CD4-positive, alpha-beta T cell treated with Interleukin-4 for 1 hour (primary cell): ENCODE data around the gene MAP3K1.
"Not testable (repeated sequence)": the region's sequence is repeated elsewhere in the genome, so short reads cannot be mapped to it uniquely, and the experiment has no call there.

Experiments
- DNase-seq, 2 donors: peaks; one replicate each; pipeline ENCODE4 v3.0.0-alpha.2; 2020 to 2022

Gene MAP3K1

DNA sequence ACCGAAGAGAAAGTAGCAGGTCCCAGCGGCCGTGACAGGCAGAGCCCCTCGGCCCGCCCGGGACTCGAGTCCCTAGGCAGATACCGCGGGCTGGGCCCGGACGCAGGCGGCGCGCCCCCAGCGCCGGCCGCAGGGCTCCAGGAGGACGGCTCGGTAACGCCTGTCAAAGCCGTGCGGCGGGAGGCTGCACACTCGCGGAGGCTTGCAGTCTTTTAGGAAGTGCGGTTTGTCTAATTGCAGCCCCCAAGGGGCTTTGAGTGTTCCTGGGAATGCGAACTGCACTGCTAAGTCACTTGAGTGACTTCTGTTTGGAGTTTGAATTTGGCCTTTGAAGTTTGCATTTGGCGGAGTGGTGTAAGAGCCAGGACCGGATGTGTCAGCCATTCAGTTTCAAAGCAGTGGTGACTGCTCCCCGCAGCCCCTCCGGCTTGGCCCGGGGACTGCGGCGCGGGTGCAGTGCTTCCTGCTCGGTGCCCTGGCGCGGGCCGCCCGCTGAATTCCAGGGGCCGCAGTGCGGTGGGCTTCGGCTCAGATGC lies 1.3 kb downstream of the MAP3K1 start:
- DNase-seq = peak; percentile 52 to 68

DNA sequence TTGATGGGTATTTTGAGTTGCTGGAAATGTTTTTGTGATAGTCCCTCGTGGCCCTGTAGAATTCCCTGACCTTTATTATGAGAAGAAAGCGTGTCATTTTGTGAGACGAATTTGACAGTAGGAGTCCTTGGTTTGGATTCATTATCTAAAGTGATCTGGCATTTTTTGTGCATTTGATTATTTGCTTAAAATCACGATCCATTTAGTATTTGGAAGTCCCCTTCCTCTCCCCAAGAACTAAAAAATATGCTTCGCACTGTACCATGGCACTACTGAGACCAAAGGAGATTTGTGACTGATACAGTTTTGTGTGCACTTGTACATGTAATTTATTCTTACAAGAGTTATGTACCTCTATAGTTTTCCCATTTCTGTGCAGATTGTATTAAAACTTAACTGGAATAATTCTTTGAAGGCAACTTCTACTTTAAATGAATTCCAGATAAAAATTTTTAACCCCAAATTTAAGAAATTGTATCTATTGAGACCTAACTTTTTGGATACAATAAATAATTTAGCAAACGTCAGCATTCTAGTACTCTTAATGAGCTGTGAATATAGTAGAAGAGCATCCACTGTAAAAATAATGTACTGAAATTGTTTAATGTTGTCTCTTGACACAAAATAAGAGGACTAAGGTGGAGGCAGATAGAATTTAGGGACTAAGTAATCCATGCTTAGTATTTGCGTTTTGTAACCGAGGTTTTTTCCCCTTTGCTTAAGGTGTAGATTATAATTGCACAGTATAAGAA lies 2.1 kb downstream of the MAP3K1 start:
- DNase-seq = peak in 1 of 2 donors; percentile 52

DNA sequence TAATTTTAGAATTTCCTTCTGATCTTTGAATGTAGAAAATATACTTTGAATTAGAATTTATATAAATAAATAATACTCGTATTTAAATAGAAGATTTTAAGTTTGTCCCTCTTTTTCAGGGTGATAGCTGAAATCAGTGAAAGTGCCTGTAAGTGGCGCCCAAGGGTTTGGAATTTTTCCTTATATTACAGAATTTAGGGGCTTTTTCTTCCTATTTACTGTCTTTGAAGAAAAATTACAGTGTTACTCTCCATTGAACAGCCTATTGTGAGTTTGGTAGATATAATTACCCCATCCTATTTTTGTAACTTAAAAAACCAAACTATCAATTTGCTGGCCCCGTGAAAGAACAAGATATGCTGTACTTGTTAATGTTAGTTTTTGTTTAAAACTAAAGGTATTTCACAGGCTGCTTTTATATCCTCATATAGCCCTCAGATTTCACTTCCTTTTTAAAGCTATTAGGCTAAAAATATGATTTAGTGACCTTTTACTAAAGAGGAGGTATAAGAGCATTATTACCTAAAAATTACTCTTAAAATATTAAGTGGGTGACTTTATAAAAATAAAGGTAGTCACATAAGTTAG lies 3.2 kb downstream of the MAP3K1 start:
- peak in 1 of 2 donors; percentile 39 for DNase-seq

- DNase-seq = no peak
Measured at GRCh38 chr5:56819060-56819881, 3.9 kb downstream of the MAP3K1 start.

DNA sequence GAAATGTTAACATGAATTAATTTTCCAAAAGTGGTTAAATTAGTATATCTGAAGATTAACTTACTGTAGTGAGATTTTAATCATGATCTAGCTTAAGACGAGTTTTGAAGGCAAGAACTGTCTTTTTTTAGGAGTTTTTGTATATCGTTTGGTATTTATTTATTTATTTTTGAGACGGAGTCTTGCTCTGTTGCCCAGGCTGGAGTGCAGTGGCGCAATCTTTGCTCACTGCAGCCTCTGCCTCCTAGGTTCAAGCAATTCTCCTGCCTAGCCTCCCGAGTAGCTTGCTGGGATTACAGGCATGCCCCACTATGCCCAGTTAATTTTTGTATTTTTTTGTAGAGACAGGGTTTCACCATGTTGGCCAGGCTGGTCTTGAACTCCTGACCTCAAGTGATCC lies 6.5 kb downstream of the MAP3K1 start:
- not testable (repeated sequence) for DNase-seq

DNA sequence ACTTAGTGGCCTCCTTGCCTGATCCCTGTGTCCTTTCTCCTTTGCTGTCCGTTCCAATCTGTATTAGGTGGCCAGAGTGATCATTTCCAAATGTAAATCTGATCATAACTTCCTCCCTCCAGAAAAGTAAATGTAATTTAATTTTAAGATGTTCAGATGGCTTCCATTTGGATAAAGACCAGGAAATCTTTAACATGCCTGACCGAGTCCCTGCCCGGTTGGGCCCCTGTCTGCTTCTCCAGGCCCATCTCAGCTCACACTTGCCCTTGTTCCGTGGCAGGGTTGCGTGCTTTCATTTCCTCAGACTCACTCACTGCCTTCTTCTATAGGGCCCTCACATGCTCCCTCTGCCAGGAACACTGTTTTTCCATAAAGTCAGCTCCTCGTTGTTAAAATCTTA lies 7.6 kb downstream of the MAP3K1 start:
- no peak for DNase-seq

- no peak for DNase-seq
Measured at GRCh38 chr5:56824019-56824418, 8.7 kb downstream of the MAP3K1 start.

GRCh38 chr5:56825222-56825824 lies 10.0 kb downstream of the MAP3K1 start:
- DNase-seq = no peak

DNA sequence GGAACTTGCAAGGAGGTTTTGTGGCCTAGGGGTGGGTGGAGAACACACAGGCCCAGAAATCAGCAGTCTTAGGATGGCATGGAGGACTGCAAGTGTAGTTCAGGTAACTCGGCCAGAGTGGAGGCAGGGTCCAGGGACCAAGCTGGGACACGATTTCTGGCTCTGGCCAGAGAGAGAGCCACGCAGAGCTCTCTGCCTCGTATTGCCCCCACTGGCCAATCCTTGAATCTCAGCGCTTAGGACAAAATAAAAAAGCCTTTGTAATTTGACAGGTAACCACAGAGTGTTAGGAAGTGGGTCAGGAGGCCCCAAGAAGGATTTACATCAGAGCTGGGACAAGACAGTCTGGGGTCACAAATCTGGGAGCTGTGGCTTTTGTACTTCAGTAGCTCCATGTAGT lies 11.7 kb downstream of the MAP3K1 start:
- DNase-seq = peak in 1 of 2 donors; percentile 33

DNA sequence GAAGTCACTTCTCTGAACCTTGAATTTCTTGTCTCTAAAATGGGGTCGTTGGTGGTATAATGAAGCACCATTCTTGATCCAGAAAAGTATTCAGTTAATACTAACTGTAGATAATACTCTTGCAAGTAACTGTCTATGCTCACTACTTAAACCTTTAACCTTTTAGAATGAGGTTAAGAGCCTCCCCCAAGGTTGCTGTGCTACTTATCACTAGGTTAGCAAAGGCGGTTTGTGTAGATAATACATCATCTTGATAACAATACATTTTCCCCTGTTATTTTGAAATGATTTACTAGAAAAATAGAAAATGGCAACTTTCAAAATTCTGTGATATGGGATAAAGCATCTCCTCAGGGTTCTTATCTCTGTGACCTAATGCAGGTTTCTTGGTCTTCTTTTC lies 12.6 kb downstream of the MAP3K1 start:
- no peak for DNase-seq

- peak; percentile 60 to 71 for DNase-seq
Measured at GRCh38 chr5:56829137-56829908, 14.0 kb downstream of the MAP3K1 start.

DNA sequence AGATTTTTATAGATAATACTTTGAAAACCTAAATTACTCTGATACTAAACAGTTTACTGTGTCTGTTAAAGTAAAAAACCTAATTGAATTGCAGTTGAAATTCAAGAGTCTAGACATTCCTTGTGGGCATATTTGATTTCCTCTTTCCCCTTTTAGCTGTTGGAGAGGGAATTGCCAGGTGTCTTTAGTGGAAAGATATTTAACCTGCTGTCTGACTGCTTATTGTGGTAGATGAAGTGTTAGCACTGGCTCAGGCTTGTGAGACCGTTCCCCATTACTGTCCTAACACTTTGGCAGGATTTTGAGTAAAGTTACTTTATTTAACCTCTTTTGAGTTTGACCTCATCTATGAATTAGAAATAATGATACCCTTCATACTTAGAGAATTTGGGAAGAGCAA lies 16.4 kb downstream of the MAP3K1 start:
- no peak for DNase-seq

- no peak for DNase-seq
Measured at GRCh38 chr5:56833325-56833724, 18.0 kb downstream of the MAP3K1 start.

DNA sequence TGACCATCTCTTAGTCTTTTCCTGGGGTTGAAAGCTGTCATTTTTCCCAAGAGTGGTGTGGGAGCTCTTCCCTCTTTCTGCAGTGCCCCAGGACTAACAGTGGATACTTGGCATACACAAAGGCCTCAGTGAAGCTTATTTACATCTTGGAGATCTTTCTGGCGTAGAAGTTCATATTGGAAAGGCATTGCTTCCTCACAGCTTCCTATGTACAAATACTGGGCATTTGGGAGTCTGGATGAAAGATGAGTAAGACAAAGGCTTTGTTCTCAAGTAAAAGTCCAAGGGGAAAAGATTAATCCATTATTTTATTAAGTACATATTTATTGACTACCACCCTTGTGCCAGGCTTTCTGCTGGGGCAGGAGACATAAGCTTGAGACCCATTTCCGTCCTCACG lies 22.0 kb downstream of the MAP3K1 start:
- DNase-seq = no peak

- no peak for DNase-seq
Measured at GRCh38 chr5:56837956-56838355, 22.6 kb downstream of the MAP3K1 start.

DNA sequence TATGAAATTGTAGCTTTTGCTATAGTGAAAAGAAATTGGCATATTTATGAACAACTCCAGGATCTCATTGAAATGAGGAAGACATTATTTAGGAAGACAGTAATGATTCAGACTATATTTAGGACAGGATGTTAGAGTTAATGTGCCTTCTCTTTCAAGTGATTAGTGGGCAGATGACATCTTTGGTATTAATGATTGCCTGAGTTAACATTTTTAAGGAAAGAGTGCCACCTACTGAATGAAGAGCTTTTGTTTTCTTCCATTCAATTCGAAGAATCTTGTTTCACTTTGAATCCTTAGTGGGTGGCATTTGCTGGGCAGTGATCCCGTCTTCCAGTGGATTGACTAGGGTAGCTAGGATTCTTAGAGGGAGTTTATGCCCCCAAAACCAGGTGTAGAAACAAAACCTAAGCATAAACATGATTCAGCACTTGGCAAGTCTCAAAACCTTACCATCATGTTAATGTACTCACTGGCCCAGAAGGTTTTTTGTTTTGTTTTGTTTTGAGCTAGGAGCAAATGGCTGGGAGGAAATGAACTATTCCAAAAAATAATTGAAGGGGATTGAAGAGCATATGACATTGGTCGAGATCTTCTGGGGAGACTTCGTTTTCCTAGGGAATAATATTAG lies 23.2 kb downstream of the MAP3K1 start:
- peak in 1 of 2 donors; percentile 74 for DNase-seq

- no peak for DNase-seq
Measured at GRCh38 chr5:56839062-56839461, 23.7 kb downstream of the MAP3K1 start.

DNA sequence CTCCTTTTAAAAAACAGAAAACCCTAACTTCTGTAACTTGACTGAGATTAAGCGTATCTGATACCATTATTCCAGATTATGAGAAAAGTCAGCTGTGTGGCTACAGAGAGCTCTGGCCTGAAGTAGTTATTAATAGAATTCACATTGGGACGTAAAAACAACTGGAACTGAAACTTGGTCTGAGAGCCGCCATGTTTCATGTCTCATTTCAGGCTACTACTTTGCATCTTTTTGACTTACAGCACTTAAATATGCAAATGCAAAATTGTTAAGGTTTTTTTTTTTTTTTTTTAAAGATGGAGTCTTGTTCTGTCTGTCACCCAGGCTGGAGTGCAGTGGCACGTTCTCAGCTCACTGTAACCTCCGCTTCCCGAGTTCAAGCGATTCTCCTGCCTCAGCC lies 25.2 kb downstream of the MAP3K1 start:
- no peak for DNase-seq

- DNase-seq = no peak
Measured at GRCh38 chr5:56845277-56845676, 29.9 kb downstream of the MAP3K1 start.

DNA sequence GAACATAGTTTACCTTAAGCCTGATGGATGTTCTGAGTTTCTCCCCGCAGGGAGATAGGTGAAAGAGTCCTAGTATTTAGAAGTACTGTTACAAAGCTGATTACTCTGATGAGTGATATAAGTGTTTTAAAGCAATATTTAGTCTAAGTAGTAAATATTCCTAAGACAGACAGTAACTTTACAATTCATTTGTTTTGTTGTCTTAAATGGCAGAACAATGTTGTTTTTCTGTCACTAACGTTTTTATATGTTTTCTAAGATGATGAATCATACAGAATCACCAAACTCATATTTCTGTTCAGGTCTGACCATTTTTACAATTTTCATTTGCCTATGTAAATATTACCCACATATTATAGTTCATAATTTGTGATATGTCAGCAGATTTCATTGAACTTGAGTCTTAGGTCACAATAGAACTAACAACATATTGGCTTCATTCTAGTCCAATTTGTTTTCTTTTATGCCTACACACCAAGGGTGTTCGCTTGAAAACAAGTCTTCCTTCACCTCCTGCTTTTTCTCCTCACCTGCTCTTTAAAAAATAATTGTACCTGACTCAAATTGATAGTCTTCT lies 30.6 kb downstream of the MAP3K1 start:
- no peak for DNase-seq

- no peak for DNase-seq
Measured at GRCh38 chr5:56848206-56848605, 32.9 kb downstream of the MAP3K1 start.
